ENCODE data around the gene COPE. TPM values are rescaled to one million over a fixed set of nuclear protein-coding genes. Genes with fewer than 3 reads are reported as not detected.

COPE gene
- total RNA-seq, 1 donor from 2014 or later: 212 TPM

DNA sequence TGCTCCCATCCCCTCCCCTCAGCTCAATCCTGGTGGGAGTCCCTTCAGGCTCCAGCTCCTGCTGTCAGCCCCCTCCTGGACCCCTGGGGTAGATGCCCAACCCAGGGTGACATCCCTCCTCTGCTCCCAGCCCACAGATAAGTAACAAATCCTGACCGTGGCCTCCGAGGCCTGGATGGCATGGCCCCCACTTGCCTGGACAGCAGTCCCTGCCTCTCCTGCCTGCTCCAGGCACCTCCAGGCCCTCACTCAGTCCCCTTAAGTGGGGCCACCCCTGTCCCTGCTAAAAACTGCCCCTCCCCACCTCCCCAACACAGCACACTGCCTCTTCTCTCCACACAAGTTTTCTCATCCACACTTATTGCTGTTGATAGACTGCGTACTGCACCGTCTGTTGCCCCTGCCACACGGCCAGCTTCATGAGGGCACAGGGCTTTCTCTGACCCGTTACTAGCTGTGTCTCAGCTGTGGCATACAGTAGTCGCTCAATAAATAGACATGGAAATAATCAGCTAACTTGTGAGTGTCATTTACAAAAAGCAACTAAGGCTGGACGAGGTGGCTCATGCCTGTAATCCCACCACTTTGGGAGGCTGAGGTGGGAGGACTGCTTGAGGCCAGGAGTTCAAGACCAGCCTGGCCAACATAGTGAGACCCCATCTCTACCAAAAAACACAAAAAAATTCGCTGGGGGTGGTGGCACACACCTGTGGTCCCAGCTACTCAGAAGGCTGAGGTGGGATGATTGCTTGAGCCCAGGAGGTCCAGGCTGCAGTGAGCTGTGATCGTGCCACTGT lies 29.0 kb downstream of the COPE start:
- TF ChIP-seq POLR2AphosphoS5 (IDR thresholded peaks at IDR 0.05; ENCODE audit: insufficient read depth in 1 of 2, low read depth in 1 of 2): no peak
- no peak for TF ChIP-seq POLR2A (IDR thresholded peaks at IDR 0.05)
- TF ChIP-seq, protein P1, sequence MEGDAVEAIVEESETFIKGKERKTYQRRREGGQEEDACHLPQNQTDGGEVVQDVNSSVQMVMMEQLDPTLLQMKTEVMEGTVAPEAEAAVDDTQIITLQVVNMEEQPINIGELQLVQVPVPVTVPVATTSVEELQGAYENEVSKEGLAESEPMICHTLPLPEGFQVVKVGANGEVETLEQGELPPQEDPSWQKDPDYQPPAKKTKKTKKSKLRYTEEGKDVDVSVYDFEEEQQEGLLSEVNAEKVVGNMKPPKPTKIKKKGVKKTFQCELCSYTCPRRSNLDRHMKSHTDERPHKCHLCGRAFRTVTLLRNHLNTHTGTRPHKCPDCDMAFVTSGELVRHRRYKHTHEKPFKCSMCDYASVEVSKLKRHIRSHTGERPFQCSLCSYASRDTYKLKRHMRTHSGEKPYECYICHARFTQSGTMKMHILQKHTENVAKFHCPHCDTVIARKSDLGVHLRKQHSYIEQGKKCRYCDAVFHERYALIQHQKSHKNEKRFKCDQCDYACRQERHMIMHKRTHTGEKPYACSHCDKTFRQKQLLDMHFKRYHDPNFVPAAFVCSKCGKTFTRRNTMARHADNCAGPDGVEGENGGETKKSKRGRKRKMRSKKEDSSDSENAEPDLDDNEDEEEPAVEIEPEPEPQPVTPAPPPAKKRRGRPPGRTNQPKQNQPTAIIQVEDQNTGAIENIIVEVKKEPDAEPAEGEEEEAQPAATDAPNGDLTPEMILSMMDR (IDR thresholded peaks at IDR 0.05): no peak

DNA sequence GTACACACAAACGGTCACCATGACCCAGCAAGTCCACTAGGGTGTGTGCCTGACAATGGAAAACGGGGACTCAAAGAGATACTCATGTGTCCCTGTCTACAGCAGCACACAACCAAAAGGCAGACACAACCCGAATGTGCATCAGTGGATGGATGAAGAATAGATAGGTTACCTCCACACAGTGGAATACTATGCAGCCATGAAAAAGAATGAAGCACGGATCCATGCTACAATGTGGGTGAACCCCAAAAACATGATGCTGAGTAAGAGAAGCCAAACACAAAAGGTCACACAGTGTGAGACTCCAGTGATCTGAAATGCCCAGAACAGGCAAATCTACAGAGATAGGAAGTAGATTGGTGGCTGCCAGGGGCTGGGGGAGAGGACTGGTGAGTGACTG lies 32.2 kb downstream of the COPE start:
- DNase-seq (ENCODE audit: extremely low spot score in 2 of 2): no peak
- Histone ChIP-seq H3K9me3 (no peaks in the 10 kb centered on the region), H3K27me3 (no peaks in the 10 kb centered on the region), H3K36me3 (no peaks in the 10 kb centered on the region), H3K27ac (no peak overlapping the region), H3K4me1 (no peaks in the 10 kb centered on the region), H3K4me3 (no peak overlapping the region)
- TF ChIP-seq, protein P1 (IDR thresholded peaks at IDR 0.05): no peak
- TF ChIP-seq POLR2AphosphoS5 (IDR thresholded peaks at IDR 0.05; ENCODE audit: insufficient read depth in 1 of 2, low read depth in 1 of 2): no peak
- TF ChIP-seq POLR2A (IDR thresholded peaks at IDR 0.05): no peak
- intact Hi-C loops (cut with DNase I): no loop called here

More for the DNA sequence above, 29.0 kb downstream of the COPE start:
- intact Hi-C loops (cut with DNase I): no loop called here
- Histone ChIP-seq H3K9me3 (no peaks in the 10 kb centered on the region), H3K4me1 (peaks cover 12% of the 10 kb centered on the region), H3K4me3 (no peak overlapping the region), H3K36me3 (no peaks in the 10 kb centered on the region), H3K27me3 (peaks cover 5% of the 10 kb centered on the region), H3K27ac (no peak overlapping the region)
- no peak for DNase-seq (ENCODE audit: extremely low spot score in 2 of 2)

GRCh38 chr19:18883526-18884304 lies 35.5 kb downstream of the COPE start:
- TF ChIP-seq POLR2AphosphoS5 (IDR thresholded peaks at IDR 0.05; ENCODE audit: insufficient read depth in 1 of 2, low read depth in 1 of 2) (no peak), POLR2A (IDR thresholded peaks at IDR 0.05) (no peak)
- TF ChIP-seq, protein P1 (IDR thresholded peaks at IDR 0.05): no peak
- DNase-seq (ENCODE audit: extremely low spot score in 2 of 2): no peak
- H3K27me3 ChIP-seq: no peaks in the 10 kb centered on the region
- no peak overlapping the region for H3K27ac ChIP-seq
- H3K9me3 ChIP-seq: no peaks in the 10 kb centered on the region
- intact Hi-C loops (cut with DNase I): no loop called here
- H3K4me1 ChIP-seq: no peaks in the 10 kb centered on the region
- no peaks in the 10 kb centered on the region for H3K36me3 ChIP-seq
- no peak overlapping the region for H3K4me3 ChIP-seq

GRCh38 chr19:18881491-18881890 lies 37.7 kb downstream of the COPE start:
- no peak for DNase-seq (ENCODE audit: extremely low spot score in 2 of 2)
- H3K27me3 ChIP-seq: no peaks in the 10 kb centered on the region
- H3K9me3 ChIP-seq: no peaks in the 10 kb centered on the region
- H3K27ac ChIP-seq: no peak overlapping the region
- TF ChIP-seq, protein P1 (IDR thresholded peaks at IDR 0.05): no peak
- TF ChIP-seq POLR2A (IDR thresholded peaks at IDR 0.05) (no peak), POLR2AphosphoS5 (IDR thresholded peaks at IDR 0.05; ENCODE audit: insufficient read depth in 1 of 2, low read depth in 1 of 2) (no peak)
- H3K36me3 ChIP-seq: no peaks in the 10 kb centered on the region
- intact Hi-C loops (cut with DNase I): no loop called here
- no peak overlapping the region for H3K4me3 ChIP-seq
- no peaks in the 10 kb centered on the region for H3K4me1 ChIP-seq
